SH-SY5Y (cell line): ENCODE measurements around the gene ZNF521.

Experiments
- GATA2 ChIP-seq: IDR thresholded peaks from 2 replicates; pipeline ENCODE4 v1.6.1; 2011; ENCODE audit warnings: mild to moderate bottlenecking, low read depth, low read length
- GATA3 ChIP-seq: IDR thresholded peaks from 2 replicates; pipeline ENCODE4 v1.6.1; 2011; ENCODE audit warnings: low read depth, mild to moderate bottlenecking, low read length, moderate library complexity

GRCh38 chr18:25244924-25245698 is 106.9 kb downstream of the ZNF521 start:
- TF ChIP-seq GATA2 (no peak), GATA3 (no peak)
